ENCODE data around the gene ZNF202.

ZNF202 gene

DNA sequence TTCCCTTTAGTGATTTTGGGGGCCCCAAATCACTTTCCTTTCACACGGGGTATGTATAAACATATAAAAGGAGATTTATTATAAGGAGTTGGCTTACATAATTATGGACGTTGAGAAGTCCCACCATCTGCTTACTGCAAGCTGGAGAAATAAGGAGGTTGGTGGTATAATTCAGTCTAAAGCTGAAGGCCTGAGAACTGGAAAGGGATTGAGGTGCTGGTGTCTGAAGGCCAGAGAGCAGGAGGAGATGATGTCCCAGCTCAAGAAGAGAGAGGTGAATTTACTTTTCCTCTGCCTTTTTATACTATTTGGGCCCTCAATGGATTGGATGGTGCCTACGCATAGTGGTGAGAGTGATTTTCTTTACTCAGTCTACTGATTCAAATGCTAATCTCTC, 1.3 kb upstream of the ZNF202 start:
- no peak for TF ChIP-seq FOXM1 (IDR thresholded peaks at IDR 0.05; ENCODE audit: borderline replicate concordance, low read depth)
- no peak for TF ChIP-seq EGR1 (IDR thresholded peaks at IDR 0.05)
- TF ChIP-seq CEBPB (IDR thresholded peaks at IDR 0.05): no peak
- TF ChIP-seq TCF12 (IDR thresholded peaks at IDR 0.05; ENCODE audit: low read depth): no peak
- TF ChIP-seq MAX (IDR thresholded peaks at IDR 0.05): no peak
- TF ChIP-seq RAD21 (IDR thresholded peaks at IDR 0.05; ENCODE audit: low read depth): no peak
- TF ChIP-seq YY1 (IDR thresholded peaks at IDR 0.05; ENCODE audit: low read depth): no peak
- TF ChIP-seq TEAD4 (IDR thresholded peaks at IDR 0.05): no peak

DNA sequence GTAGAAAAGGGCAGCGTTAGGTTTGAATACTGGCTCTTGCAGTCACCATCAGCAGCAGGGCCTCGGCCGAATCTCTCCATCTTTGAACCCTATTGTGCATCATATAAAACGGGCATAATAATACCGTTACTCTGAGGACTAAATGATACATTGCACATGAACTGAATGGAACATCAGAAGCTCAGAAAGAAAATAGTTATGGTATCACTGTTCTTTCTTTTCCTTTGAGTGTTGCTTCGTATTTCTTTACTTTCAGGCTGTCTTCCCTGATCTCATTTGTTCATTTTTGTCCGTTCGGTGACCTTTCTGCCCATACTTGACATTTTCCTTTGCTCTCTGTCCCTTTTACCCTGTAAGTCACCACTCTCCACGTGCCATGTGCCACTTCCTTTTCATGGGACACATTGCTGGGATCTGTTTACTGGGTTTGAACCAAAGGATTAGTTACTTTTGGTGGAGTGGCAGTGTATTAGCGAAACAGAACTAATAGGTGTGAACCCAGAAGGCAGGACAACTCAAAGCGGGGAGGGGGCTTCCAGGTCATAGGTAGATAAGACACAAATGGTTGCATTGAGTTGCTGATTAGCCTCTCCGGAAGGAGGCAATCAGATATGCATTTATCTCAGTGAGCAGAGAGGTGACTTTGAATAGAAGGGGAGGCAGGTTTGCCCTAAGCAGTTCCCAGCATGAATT, 717 bp upstream of the ZNF202 start:
- no peak for TF ChIP-seq CREB1 (IDR thresholded peaks at IDR 0.05; ENCODE audit: low read depth)
- no peak for TF ChIP-seq NFIC (IDR thresholded peaks at IDR 0.05)
- TF ChIP-seq ZBTB7A (IDR thresholded peaks at IDR 0.05; ENCODE audit: low read depth): no peak
- no peak for TF ChIP-seq YY1 (IDR thresholded peaks at IDR 0.05; ENCODE audit: low read depth)
- TF ChIP-seq, protein P1, sequence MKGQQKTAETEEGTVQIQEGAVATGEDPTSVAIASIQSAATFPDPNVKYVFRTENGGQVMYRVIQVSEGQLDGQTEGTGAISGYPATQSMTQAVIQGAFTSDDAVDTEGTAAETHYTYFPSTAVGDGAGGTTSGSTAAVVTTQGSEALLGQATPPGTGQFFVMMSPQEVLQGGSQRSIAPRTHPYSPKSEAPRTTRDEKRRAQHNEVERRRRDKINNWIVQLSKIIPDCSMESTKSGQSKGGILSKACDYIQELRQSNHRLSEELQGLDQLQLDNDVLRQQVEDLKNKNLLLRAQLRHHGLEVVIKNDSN (IDR thresholded peaks at IDR 0.05): no peak
- TF ChIP-seq, protein P2, sequence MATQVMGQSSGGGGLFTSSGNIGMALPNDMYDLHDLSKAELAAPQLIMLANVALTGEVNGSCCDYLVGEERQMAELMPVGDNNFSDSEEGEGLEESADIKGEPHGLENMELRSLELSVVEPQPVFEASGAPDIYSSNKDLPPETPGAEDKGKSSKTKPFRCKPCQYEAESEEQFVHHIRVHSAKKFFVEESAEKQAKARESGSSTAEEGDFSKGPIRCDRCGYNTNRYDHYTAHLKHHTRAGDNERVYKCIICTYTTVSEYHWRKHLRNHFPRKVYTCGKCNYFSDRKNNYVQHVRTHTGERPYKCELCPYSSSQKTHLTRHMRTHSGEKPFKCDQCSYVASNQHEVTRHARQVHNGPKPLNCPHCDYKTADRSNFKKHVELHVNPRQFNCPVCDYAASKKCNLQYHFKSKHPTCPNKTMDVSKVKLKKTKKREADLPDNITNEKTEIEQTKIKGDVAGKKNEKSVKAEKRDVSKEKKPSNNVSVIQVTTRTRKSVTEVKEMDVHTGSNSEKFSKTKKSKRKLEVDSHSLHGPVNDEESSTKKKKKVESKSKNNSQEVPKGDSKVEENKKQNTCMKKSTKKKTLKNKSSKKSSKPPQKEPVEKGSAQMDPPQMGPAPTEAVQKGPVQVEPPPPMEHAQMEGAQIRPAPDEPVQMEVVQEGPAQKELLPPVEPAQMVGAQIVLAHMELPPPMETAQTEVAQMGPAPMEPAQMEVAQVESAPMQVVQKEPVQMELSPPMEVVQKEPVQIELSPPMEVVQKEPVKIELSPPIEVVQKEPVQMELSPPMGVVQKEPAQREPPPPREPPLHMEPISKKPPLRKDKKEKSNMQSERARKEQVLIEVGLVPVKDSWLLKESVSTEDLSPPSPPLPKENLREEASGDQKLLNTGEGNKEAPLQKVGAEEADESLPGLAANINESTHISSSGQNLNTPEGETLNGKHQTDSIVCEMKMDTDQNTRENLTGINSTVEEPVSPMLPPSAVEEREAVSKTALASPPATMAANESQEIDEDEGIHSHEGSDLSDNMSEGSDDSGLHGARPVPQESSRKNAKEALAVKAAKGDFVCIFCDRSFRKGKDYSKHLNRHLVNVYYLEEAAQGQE (IDR thresholded peaks at IDR 0.05; ENCODE audit: low read depth): no peak
- no peak for TF ChIP-seq EP300 (IDR thresholded peaks at IDR 0.05; ENCODE audit: borderline replicate concordance)
- TF ChIP-seq EGR1 (IDR thresholded peaks at IDR 0.05): no peak
- no peak for TF ChIP-seq CEBPB (IDR thresholded peaks at IDR 0.05)

- TF ChIP-seq, protein P1 (IDR thresholded peaks at IDR 0.05): no peak
- TF ChIP-seq, protein P2 (IDR thresholded peaks at IDR 0.05; ENCODE audit: low read depth): no peak
- TF ChIP-seq YY1 (IDR thresholded peaks at IDR 0.05; ENCODE audit: low read depth) (no peak), FOXM1 (IDR thresholded peaks at IDR 0.05; ENCODE audit: borderline replicate concordance, low read depth) (no peak), TCF12 (IDR thresholded peaks at IDR 0.05; ENCODE audit: low read depth) (no peak), NFIC (IDR thresholded peaks at IDR 0.05) (no peak), CREB1 (IDR thresholded peaks at IDR 0.05; ENCODE audit: low read depth) (no peak), TAF1 (IDR thresholded peaks at IDR 0.05; ENCODE audit: low read depth) (no peak)
Measured at GRCh38 chr11:123740787-123741158, 687 bp downstream of the ZNF202 start.

GRCh38 chr11:123738374-123738773, 3.1 kb downstream of the ZNF202 start:
- TF ChIP-seq, protein P1 (IDR thresholded peaks at IDR 0.05): no peak
- TF ChIP-seq CEBPB (IDR thresholded peaks at IDR 0.05): no peak
- no peak for TF ChIP-seq NFIC (IDR thresholded peaks at IDR 0.05)
- TF ChIP-seq TEAD4 (IDR thresholded peaks at IDR 0.05): no peak
- TF ChIP-seq TCF12 (IDR thresholded peaks at IDR 0.05; ENCODE audit: low read depth): no peak
- no peak for TF ChIP-seq CREB1 (IDR thresholded peaks at IDR 0.05; ENCODE audit: low read depth)
- TF ChIP-seq EP300 (IDR thresholded peaks at IDR 0.05; ENCODE audit: borderline replicate concordance): no peak
- no peak for TF ChIP-seq ZBTB7A (IDR thresholded peaks at IDR 0.05; ENCODE audit: low read depth)
- no peak for TF ChIP-seq FOXM1 (IDR thresholded peaks at IDR 0.05; ENCODE audit: borderline replicate concordance, low read depth)
- TF ChIP-seq YY1 (IDR thresholded peaks at IDR 0.05; ENCODE audit: low read depth): no peak
- no peak for TF ChIP-seq MAX (IDR thresholded peaks at IDR 0.05)
- no peak for TF ChIP-seq RAD21 (IDR thresholded peaks at IDR 0.05; ENCODE audit: low read depth)

- no peak for TF ChIP-seq EP300 (IDR thresholded peaks at IDR 0.05; ENCODE audit: borderline replicate concordance)
- no peak for TF ChIP-seq TCF12 (IDR thresholded peaks at IDR 0.05; ENCODE audit: low read depth)
- TF ChIP-seq TAF1 (IDR thresholded peaks at IDR 0.05; ENCODE audit: low read depth): no peak
- no peak for TF ChIP-seq NFIC (IDR thresholded peaks at IDR 0.05)
- TF ChIP-seq, protein P1 (IDR thresholded peaks at IDR 0.05): no peak
- no peak for TF ChIP-seq EGR1 (IDR thresholded peaks at IDR 0.05)
- TF ChIP-seq CREB1 (IDR thresholded peaks at IDR 0.05; ENCODE audit: low read depth): no peak
- no peak for TF ChIP-seq TEAD4 (IDR thresholded peaks at IDR 0.05)
- TF ChIP-seq ZBTB7A (IDR thresholded peaks at IDR 0.05; ENCODE audit: low read depth): no peak
- TF ChIP-seq, protein P2 (IDR thresholded peaks at IDR 0.05; ENCODE audit: low read depth): no peak
- TF ChIP-seq RAD21 (IDR thresholded peaks at IDR 0.05; ENCODE audit: low read depth): no peak
- TF ChIP-seq CEBPB (IDR thresholded peaks at IDR 0.05): no peak
Measured at GRCh38 chr11:123736769-123737168, 4.7 kb downstream of the ZNF202 start.
